Skin of body (tissue), 2 donors: ENCODE data around the gene CNTF. TPM values are rescaled to one million over a fixed set of nuclear protein-coding genes. Genes with fewer than 3 reads are reported as not detected.
"Not testable (repeated sequence)": the region's sequence is repeated elsewhere in the genome, so short reads cannot be mapped to it uniquely, and the experiment has no call there.

Source experiments
- DNase-seq: peaks from one replicate; lab custom pipeline; 2025; lab: John Stamatoyannopoulos, UW
- total RNA-seq: library from RNA; depleted of rRNA; stranded (reverse); fragments of >200 nt; gene quantifications from one replicate; pipeline ENCODE4 v1.2.3, GENCODE V29; 2014

Gene CNTF, protein sequence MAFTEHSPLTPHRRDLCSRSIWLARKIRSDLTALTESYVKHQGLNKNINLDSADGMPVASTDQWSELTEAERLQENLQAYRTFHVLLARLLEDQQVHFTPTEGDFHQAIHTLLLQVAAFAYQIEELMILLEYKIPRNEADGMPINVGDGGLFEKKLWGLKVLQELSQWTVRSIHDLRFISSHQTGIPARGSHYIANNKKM
- total RNA-seq = 1.1 TPM

DNA sequence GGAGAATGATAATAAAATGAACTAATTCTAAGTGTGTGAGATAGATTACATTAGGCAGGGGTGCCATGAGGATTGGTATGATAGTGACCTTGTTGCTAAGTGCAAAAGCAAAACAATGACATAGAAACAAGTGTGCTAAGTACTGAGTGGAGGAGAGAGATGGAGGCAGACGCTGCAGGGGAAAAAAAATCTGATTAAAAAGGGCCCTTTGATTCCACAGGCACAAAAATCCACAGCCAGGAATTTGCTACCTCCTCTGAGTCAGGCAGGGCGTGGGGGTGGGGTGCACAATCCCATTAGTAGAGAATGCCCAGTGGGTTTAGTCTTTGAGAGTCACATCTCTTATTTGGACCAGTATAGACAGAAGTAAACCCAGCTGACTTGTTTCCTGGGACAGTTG, at the start of gene CNTF:
TSS of gene CNTF (plus strand) at position 322 of the 400 bp plus-strand sequence. CDS start 88 bp downstream, outside the sequence.
- DNase-seq = no peak

DNA sequence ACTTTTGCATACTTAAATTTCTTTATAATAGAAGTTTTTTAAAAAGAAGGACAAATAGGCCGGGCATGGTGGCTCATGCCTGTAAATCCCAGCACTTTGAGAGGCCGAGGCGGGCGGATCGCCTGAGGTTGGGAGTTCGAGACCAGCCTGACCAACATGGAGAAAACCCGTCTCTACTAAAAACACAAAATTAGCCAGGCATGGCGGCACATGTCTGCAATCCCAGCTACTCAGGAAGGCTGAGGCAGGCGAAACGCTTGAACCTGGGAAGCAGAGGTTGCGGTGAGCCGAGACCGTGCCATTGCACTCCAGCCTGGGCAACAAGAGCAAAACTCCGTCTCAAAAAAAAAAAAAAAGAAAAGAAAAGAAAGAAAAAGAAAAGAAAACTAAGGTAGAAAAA, 49.6 kb upstream of the CNTF start:
- DNase-seq = not testable (repeated sequence)

DNA sequence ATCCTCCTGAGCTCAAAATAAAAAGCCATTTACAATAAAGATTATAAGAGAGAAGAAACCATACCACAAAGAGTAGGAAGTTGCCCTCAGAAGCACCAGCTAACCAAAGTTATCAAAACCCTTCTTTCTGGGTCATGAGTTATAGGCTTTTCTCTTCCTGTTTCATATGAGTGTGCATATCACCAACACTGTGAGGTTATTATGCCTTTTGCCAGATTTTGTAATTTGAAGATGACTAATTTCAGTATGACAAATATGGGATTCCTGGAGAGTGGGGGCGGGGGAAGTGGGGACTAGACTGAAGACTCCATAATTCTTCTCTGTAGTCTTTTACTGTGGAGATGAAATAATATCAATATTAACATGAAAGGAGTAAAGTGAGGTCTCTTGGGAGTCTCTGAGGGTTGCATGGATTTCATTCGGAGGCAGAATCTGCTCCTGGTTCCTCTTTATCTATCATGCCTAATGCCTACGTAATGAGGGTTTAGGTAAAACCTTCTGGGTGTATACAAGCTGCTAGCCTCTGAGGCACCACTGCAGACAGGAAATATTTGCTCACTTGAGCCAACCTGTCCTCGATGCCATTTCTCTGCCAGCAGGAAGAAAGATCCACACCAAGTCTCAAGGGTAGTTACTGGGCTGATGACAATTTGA, 48.9 kb upstream of the CNTF start:
- DNase-seq = no peak

DNA sequence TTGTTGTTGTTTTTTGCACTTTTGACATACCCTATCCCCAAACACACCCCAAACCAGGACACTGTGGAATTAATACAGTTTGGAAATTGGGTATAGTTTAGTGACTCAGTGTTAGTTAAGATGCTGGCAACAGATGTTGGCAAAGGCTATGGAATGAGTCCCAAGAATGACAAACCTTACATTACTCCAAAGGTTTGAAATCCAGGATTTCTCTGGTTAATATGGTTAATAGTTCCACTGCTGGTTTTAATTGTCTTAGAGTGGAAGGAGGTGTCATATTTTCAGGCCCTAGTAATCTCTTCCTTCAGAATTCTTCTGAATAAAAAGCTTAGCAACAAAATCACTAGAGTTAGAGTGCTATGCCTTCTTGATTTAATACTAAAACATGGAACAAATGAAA, 47.6 kb upstream of the CNTF start:
- peak; percentile 62 for DNase-seq

DNA sequence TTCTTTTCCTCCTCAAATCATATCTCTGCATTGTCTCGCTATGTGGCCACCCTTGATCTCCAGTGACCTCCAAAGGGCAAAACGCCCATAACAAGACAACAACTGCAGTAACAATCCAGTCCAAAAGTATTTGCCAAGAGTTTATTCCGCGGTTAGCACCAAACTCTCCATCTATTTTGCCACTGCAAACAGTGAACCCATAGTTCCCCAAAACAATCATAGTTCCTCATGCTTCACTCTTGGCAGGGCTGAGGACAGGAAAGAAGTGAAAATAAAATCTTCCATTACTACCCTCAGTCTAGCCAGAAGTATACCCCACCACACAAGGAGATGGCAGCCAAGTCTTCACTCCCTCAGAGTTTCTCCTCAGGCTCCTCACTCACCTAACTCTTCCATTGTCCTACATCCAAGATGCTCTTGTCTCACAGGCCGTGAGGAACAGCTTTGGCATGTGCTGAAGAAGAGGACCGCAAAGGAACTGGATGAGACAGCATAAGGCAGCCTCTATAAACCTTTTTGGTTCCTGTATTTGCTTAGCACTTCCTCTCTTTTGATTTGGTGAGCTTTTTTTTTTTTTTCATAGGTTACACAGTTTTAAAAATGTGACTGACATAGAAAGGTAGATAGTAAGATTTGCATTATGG, 47.0 kb upstream of the CNTF start, which contains the start of gene LPXN:
TSS of gene LPXN (minus strand) at position 480 of the 644 bp plus-strand sequence. CDS start at position 396, 84 bp downstream.
- no peak for DNase-seq

DNA sequence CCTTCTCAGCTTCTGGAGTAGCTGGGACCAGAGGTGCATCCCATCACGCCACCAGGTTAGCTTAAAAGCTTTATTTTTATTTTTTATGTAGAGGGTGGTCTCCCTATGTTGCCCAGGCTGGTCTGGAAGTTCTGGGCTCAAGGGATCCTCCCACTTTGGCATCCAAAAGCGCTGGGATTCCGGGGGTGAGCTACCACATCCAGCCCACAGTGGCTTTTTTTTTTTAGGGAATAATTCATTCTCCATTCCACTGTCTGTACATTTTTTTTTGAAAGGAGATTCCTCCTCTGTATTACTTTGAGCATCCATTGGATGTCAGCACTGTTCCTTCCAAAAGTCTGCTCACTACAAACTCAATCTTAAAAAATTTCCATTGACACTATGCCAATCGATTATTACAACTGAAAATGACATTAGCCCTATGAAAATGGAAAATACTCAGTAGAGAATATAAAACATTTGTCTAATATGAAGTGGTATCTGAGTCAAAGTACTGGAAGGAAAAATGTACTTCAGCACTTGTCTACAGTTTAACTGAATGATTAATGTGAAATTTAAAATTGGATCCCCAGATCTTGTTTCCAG, 45.5 kb upstream of the CNTF start:
- DNase-seq = peak; percentile 82

DNA sequence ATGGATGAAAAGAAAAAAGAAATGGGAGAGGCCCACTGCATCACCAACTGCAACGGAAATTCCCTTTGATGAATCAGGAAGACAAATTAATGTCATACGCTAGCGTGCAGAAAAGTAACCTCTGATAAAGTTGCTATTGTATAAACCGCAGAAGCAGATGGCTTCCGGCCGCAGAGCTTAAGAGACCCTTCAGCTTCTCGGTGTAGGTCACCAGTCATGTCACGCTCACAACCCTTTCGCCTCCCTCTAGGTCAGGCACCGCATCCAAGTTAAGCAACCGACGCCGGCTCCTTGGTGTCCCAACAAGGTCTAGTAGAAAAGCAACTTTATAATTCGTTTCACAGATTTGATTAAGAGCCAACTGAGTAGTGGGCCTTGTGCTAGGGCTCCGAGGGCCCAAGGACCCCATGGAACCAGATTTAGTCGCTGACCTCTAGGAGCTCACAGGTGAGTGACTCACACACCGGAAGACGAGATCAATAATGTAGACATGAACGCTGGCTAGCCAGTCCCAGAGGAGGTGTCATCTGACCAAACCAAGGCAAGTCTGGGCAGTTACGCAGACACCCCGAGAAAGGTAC, 44.8 kb upstream of the CNTF start:
- peak; percentile 64 for DNase-seq

DNA sequence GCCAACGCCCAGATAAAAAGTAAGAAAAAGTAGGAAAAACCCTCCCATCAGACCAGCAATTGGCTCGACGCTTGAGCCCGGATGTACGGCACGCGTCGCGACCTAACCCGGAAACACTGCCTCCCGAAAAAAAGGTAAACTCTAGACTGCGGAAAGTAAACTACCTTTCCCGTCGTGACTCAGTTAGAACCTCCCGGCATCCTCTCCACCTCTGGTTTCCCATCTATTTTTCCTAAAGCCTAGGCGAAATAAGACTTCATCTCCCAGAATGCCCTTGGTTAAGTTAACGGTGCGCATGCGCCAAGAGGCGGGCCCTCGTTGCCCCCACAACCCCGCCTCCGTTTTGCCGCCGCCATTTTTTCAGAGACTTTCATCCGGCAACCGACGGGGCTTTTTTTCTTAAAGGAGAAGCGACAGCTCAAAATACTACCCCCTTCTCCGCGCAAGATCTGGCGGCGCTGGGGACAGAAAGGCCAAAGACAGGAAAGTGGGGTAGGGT, 44.3 kb upstream of the CNTF start:
- DNase-seq = peak; percentile 99

DNA sequence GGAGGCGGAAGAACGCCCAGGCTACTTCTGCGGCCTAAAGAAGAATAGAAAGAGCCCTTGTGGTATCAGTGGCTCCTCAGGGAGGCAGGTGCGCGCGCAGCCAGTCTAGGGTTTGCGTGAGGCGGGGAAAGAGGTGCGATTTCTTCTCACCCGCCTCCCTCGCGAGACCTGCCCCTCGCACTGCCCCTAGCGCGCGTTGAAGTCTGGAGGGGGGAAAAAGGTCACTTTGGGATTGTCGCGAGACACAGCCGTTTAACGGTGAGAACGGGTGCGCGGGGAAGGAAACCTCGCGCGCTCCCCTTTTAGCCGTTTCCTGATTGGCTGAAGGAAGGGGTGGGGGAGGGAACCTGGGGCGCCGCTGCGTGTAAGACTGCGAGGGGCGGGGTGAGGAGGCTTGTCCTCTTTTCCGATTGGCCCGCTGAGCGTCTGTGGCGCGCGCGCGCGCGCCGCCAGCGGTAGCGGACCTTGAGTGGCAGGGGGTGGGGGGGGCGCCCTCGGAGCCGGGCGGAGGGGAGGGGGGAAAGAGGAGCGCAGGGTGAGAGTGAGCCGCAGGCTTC, 43.8 kb upstream of the CNTF start, which contains the start of gene ZFP91:
TSS of gene ZFP91 (plus strand) at position 429 of the 557 bp plus-strand sequence. CDS start 219 bp downstream, outside the sequence.
- peak; percentile 97 for DNase-seq

DNA sequence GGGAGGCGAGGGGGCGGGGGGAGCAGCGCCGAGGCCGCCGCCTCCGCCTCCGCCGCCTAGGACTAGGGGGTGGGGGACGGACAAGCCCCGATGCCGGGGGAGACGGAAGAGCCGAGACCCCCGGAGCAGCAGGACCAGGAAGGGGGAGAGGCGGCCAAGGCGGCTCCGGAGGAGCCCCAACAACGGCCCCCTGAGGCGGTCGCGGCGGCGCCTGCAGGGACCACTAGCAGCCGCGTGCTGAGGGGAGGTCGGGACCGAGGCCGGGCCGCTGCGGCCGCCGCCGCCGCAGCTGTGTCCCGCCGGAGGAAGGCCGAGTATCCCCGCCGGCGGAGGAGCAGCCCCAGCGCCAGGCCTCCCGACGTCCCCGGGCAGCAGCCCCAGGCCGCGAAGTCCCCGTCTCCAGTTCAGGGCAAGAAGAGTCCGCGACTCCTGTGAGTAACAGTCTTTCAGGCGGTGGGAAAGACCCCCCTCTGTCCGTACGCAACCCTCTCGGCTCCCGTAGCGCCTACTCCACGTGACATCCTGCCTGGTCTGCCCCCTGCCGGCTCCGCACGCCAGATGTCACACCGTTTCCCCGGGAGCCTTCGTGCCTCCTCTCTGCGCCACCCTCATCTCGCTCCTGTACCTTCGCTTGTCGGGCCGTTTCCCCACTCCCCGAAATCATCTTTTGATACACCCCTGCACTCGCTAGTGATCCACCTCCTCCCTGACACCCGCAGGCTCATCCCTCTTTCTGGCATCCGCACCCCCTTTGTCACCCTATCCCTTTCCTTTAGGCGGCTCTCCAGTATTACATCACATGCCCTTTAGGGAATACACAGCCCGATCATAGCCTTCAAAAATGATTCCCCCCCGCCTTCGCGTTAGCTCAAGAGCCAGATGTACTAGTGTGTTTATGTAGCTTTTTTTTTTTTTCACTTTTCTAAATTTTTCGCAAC, 43.0 kb upstream of the CNTF start:
- peak; percentile 95 for DNase-seq

DNA sequence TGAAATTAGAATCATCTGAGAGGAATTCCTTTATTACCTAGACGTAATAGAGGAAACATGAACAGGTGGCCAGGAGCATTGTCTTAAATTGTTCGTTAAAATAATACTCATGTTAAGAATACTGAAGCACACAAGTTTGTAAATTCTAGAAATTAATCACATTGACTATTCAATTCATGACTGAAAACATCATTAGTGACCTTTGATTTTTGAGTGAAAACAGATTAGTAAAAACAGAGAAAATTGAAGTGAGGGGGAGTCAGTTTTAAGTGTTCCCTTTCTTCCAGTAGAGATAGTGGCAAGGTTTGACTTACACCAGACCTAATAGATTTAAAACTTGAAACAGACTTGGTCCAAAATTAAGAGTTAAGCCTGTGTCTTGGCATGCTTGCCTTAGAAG, 42.2 kb upstream of the CNTF start:
- DNase-seq = no peak

DNA sequence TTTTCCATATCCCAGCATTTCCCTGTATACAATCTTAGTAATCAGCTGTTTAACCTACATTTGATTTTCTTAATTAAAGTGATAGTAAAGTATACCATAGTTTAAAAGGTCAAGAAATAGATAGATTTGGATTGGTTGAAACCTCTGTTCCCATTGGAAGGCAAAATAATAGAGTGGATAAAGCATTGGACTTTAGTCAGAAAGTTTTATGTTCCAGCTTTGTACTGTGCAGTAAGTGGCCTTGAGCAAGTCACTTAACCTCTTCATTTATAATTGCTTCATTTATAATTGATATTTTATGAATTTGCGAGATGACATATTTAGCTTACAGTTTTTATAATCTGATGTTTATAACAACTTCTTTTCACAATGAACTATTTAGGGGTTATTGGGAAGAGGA, 40.0 kb upstream of the CNTF start:
- no peak for DNase-seq

DNA sequence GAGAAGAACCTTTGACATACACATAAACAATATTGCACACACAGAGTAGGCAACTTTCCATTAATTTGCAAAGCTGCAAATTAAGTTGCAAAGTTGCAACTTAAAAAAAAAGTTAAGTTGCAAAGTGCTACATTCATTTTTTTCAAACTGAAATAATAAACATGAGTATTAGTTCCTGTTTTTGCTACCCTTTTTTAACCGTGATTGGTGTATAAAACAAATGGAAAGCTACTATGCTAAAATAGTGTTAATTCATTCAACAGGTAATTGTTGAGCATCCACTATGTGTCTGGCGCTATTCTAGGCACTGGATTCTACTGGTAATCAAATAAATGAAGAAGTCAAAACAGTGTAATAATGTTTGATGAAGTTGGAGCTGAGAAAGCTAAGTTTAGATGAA, 35.5 kb upstream of the CNTF start:
- no peak for DNase-seq

DNA sequence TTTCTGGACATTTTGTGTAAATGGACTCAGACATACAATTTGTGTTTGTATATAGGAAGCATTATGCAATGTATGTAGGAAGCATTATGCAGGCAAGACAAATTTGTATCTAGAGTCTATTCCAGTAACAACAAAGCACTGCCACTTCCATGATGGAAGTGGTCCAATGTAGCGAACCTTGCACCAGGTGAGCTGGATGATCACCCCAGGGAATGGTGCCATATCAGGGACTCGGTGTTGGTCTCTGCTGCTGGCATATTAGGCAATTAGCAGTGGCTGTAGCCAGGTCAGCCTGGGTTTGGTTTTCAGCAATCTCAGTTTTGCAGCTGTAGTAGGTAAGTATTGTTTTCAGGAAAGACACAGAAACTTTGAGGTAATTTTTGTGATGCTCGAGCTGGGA, 30.8 kb upstream of the CNTF start:
- no peak for DNase-seq

DNA sequence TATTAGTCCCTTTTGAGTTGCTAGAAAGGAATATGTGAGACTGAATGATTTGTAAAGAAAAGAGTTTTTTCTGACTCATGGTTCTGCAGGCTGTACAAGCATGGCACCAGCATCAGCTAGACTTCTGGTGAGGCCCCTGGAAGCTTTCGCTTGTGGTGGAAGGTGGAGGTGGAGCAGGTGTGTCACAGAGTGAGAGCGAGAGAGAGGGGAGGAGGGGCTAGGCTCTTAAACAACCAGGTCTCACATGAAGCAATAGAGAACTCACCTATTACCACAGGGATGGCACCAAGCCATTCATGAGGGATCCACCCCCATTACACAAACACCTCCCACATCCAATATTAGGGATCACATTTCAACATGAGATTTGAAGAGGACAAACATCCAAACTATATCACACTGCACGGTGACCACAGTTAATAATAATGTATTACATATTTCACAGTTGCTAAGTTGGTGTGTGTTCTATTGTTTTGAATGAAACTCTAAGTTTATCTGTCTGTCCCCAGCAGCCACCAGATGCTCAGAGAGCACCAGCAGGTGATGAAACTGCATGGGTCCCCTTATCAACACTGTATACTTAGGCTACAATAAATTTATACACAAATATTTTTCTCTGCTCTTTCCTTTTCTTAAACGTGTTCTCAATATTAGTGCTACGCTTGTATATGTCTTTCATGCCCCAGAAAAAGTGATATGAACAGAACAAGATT, 29.5 kb upstream of the CNTF start:
- no peak for DNase-seq

DNA sequence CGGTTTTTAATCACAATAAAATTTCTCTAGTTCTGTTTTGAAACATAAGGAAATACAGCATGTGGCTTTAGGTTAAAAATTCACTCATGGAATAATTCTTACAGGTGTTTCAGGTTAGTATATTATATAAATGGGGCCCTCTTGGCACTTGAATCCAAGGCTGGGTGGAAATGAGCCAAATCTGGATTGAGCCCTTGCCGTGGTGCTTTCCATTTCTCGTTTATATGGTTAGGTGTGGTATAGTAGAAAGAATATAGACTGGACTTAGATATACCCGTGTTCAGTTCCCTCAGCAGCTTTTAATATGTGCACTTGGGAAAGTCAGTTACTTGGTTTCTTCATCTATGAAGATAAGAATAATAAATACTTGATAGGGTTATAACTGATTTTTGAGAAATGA, 27.6 kb upstream of the CNTF start:
- DNase-seq = no peak

DNA sequence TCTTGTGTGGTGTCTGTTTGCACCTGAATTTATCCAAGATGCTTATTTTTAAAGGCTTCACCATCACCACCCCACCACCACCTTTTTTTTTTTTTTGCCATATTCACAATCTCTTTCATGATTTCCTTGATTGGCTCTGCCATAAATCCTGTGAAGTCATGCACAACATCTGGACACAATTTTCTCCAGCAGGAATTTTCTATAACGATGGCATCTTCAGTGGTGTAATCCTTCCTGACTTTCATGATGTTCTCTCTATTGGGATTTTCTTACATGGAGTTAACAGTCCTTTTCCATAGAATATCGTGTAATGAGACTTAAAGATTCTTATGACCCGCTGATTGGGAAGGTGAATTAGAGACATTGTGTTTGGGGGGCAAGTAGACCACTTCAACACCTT, 25.8 kb upstream of the CNTF start:
- DNase-seq = no peak

DNA sequence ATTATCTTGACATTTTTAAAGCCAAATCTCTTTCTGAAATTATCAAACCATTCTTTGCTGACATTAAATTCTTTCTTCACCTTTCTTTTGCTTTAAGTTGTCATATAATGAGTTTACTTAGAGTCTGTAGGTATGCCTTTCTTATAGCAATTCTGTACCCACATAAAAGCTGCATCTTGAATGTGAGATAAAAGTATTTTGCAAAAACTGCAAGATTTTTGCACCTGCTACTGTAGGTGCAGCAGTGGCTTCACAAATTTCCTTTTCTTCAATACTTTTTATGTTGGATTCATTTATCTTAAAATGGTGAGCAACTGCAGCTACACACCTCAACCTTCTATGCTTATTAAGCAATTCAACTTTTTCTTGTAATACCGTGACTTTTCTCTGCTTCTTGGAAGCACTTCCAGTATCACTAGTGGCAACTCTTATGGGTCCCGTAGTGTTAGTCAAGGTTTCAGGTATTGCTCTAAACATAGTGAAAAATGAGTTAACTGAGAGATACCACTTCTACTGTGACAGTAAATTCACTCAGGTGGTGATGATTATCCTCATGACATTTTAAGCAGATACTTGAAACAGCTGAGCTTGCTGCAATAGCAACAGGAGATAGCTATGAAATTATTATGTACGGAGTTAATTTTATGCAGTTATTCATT, 24.9 kb upstream of the CNTF start:
- DNase-seq = no peak

DNA sequence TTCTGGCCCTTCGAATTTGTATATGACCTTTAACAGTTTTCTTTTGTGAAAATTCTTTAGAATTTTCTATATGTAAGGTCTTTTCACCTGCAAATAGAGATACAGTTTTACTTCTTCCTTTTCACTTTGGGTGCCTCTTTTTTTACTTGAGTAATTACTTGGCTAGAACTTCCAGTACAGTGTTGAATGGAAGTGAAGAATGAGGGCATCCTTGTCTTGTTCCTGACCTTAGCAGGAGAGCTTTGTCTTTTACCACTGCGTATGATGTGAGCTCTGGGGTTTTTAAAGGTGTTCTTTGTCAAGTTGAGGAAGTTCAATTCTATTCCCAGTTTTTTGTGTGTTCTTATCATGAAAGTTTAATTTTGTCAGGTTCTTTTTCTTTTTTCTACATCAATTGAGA, 22.0 kb upstream of the CNTF start:
- DNase-seq = no peak
